NCI-H510A treated with DMSO at 0.1 percent for 48 hours (cell line): ENCODE results near the gene WDR70.
A peak's percentile ranks its signal among the peaks of the same experiment; 100 is the strongest.
"Not testable (repeated sequence)": the region's sequence is repeated elsewhere in the genome, so short reads cannot be mapped to it uniquely, and the experiment has no call there.

Experiments used
- DNase-seq: peaks from one replicate; lab custom pipeline; 2025; lab: John Stamatoyannopoulos, UW

Gene WDR70

GRCh38 chr5:37640088-37640487 is 261.0 kb downstream of the WDR70 start:
- no peak for DNase-seq

GRCh38 chr5:37641933-37642332 is 262.8 kb downstream of the WDR70 start:
- DNase-seq: no peak

GRCh38 chr5:37645707-37646106 is 266.6 kb downstream of the WDR70 start:
- DNase-seq: no peak

GRCh38 chr5:37654566-37654965 is 275.4 kb downstream of the WDR70 start:
- DNase-seq: not testable (repeated sequence)

- DNase-seq: no peak
These were observed 277.9 kb downstream of the WDR70 start for GRCh38 chr5:37657046-37657445.

GRCh38 chr5:37658440-37658839 is 279.3 kb downstream of the WDR70 start:
- no peak for DNase-seq

- no peak for DNase-seq
These were observed 281.2 kb downstream of the WDR70 start for GRCh38 chr5:37660319-37660718.

- DNase-seq: no peak
These were observed 282.3 kb downstream of the WDR70 start for GRCh38 chr5:37661227-37661920.

- no peak for DNase-seq
These were observed 282.8 kb downstream of the WDR70 start for GRCh38 chr5:37661951-37662350.

- DNase-seq: no peak
These were observed 283.2 kb downstream of the WDR70 start for GRCh38 chr5:37662362-37662761.

- DNase-seq: no peak
These were observed 283.8 kb downstream of the WDR70 start for GRCh38 chr5:37662789-37663485.

GRCh38 chr5:37663538-37663937 is 284.4 kb downstream of the WDR70 start:
- DNase-seq: no peak

GRCh38 chr5:37664551-37664950 is 285.4 kb downstream of the WDR70 start:
- no peak for DNase-seq

- DNase-seq: peak; percentile 14
These were observed 286.2 kb downstream of the WDR70 start for GRCh38 chr5:37665272-37665671.

- peak; percentile 94 for DNase-seq
These were observed 286.8 kb downstream of the WDR70 start for GRCh38 chr5:37665889-37666288.

- DNase-seq: no peak
These were observed 288.3 kb downstream of the WDR70 start for GRCh38 chr5:37667430-37667829.

- no peak for DNase-seq
These were observed 288.7 kb downstream of the WDR70 start for GRCh38 chr5:37667846-37668245.

- peak; percentile 94 for DNase-seq
These were observed 289.5 kb downstream of the WDR70 start for GRCh38 chr5:37668524-37669047.

- DNase-seq: not testable (repeated sequence)
These were observed 293.0 kb downstream of the WDR70 start for GRCh38 chr5:37672118-37672588.

GRCh38 chr5:37674361-37674760 is 295.2 kb downstream of the WDR70 start:
- not testable (repeated sequence) for DNase-seq

- DNase-seq: not testable (repeated sequence)
These were observed 300.2 kb downstream of the WDR70 start for GRCh38 chr5:37679326-37679725.

- not testable (repeated sequence) for DNase-seq
These were observed 300.8 kb downstream of the WDR70 start for GRCh38 chr5:37679903-37680302.

GRCh38 chr5:37683072-37683471 is 304.0 kb downstream of the WDR70 start:
- no peak for DNase-seq
